WERI-Rb-1 (cell line): ENCODE measurements around the gene DUSP12.

Experiments used
- DNase-seq: peaks from one replicate; pipeline ENCODE4 v3.0.0-alpha.2; 2020
- H3K27ac ChIP-seq: fragments of 250-450 bp; sonication (Bioruptor Pico); 2 replicates; pipeline ENCODE4 v1.5.1; 2020; ENCODE audit warnings: mild to moderate bottlenecking, moderate library complexity
- H3K27me3 ChIP-seq: fragments of 250-450 bp; sonication (Bioruptor Pico); 2 replicates; pipeline ENCODE4 v1.5.1; 2021; ENCODE audit warnings: mild to moderate bottlenecking, low read depth, moderate library complexity; ENCODE audit not compliant: insufficient read depth, severe bottlenecking
- H3K36me3 ChIP-seq: fragments of 250-450 bp; sonication (Bioruptor Pico); 2 replicates; pipeline ENCODE4 v1.5.1; 2020; ENCODE audit warnings: mild to moderate bottlenecking, moderate library complexity
- H3K4me3 ChIP-seq: 2 replicates; pipeline ENCODE4 v1.5.1; 2011; ENCODE audit warnings: low read depth, mild to moderate bottlenecking, control low read depth, low read length
- H3K9me3 ChIP-seq: fragments of 250-450 bp; sonication (Bioruptor Pico); 2 replicates; pipeline ENCODE4 v1.5.1; 2021; ENCODE audit warnings: mild to moderate bottlenecking, moderate library complexity; ENCODE audit not compliant: severe bottlenecking
- CTCF ChIP-seq: IDR thresholded peaks from 2 replicates; pipeline ENCODE4 v1.5.1; 2011; ENCODE audit warnings: low read depth, mild to moderate bottlenecking, control low read depth, inconsistent platforms, low read length

The DUSP12 gene

GRCh38 chr1:161792740-161793139 is 43.2 kb downstream of the DUSP12 start:
- Histone ChIP-seq H3K27me3 (no peaks in the 10 kb centered on the region), H3K9me3 (no peaks in the 10 kb centered on the region), H3K36me3 (peaks cover 64% of the 10 kb centered on the region), H3K4me3 (no peak overlapping the region), H3K27ac (no peak overlapping the region)
- no peak for DNase-seq
- TF ChIP-seq CTCF, result peak; percentile 37; the same call in 1 of the 2 replicates

- Histone ChIP-seq H3K27ac (no peak overlapping the region), H3K36me3 (peaks cover 50% of the 10 kb centered on the region), H3K9me3 (no peaks in the 10 kb centered on the region), H3K27me3 (no peaks in the 10 kb centered on the region), H3K4me3 (no peak overlapping the region)
- TF ChIP-seq CTCF, result no peak
- no peak for DNase-seq
Measured at GRCh38 chr1:161799792-161800191, 50.2 kb downstream of the DUSP12 start.

GRCh38 chr1:161801955-161802354 is 52.4 kb downstream of the DUSP12 start:
- no peak for TF ChIP-seq CTCF
- Histone ChIP-seq H3K27me3 (no peaks in the 10 kb centered on the region), H3K27ac (no peak overlapping the region), H3K36me3 (peaks cover 36% of the 10 kb centered on the region), H3K9me3 (no peaks in the 10 kb centered on the region), H3K4me3 (no peak overlapping the region)
- no peak for DNase-seq

DNA sequence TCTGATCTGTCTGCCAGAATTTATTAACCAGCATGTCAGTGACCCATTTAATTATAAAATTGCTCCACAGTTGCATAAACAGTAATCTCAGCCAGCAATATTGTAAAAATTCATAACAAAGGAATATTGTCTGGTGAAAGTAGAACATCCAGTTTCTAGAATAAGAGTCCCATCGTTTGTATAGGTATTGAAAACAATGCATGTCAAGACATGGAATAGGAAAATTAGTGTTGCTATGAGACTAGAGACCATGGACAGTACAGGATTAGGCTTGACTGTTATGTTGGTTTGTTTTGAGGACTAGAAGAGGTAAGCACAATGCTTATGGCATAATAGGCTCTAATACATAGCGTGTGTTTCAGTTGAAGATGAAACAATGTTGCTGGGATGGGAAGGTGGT is 53.6 kb downstream of the DUSP12 start:
- no peaks in the 10 kb centered on the region for H3K9me3 ChIP-seq
- H3K27ac ChIP-seq, result no peak overlapping the region
- H3K27me3 ChIP-seq, result no peaks in the 10 kb centered on the region
- DNase-seq, result no peak
- H3K4me3 ChIP-seq, result no peak overlapping the region
- H3K36me3 ChIP-seq, result peaks cover 25% of the 10 kb centered on the region
- TF ChIP-seq CTCF, result no peak

DNA sequence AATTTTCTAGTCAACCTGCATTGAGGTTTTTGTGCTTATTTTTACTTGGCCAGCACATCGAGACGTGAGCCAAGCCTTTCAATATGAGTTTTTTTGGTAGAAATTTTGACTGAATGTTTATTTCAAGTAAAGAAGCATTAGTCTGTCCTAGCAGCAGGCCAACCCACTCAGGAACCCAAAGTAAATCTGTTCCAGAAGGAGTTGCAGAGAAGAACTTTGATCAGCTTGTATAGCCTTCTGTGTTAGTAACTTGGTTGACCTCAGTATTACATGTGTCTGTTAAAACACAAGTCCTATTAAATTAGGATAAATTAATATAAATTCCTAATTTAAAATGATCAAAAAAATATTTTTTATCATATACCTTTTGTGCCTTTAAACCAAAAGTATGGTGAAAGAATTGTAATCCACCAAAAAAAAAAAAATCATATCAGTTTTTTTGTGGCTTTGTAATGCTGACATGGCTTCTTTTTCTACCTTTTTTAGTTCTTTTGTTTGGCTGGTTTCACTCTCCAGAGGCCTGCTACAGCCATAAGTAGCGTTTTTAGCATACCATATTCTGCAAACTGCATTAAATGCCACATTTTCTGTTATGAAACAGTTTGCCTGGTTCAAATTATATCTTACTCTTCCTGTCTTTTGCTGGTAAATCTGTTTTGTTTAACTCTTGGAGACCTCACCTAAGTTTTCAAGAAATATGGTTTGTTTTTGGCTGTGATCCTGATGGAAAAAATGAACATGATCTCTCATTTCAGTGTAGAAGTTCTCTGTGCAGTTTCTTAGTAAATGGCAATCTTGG is 56.0 kb downstream of the DUSP12 start:
- H3K4me3 ChIP-seq, result no peak overlapping the region
- H3K36me3 ChIP-seq, result peaks cover 22% of the 10 kb centered on the region
- no peak for TF ChIP-seq CTCF
- peaks cover 10% of the 10 kb centered on the region for H3K9me3 ChIP-seq
- no peak overlapping the region for H3K27ac ChIP-seq
- H3K27me3 ChIP-seq, result no peaks in the 10 kb centered on the region
- no peak for DNase-seq
